OCI-LY3 (cell line): ENCODE results near the gene NDUFS7.

Experiments
- CTCF ChIP-seq: fragments of 200-600, 300-600 bp; sonication (generic); IDR thresholded peaks from 2 replicates; pipeline ENCODE4 v1.5.1; 2014; ENCODE audit warnings: antibody characterized with exemption, low read length, low read depth
- EZH2phosphoT487 ChIP-seq: fragments of 200-600 bp; shearing (Covaris generic); IDR thresholded peaks from 2 replicates; pipeline ENCODE4 v1.6.1; 2018; ENCODE audit warnings: antibody characterized with exemption, mixed run types, low read depth

- TF ChIP-seq CTCF (no peak), EZH2phosphoT487 (no peak)
Measured at GRCh38 chr19:1357531-1358109, 26.1 kb upstream of the NDUFS7 start.
